HG03342 (cell line): ENCODE results near the gene RAB11FIP3.
"Not testable (repeated sequence)": the region's sequence is repeated elsewhere in the genome, so short reads cannot be mapped to it uniquely, and the experiment has no call there.

Experiments used
- ATAC-seq: cut with Tn5 transposase; IDR thresholded peaks from one replicate; pipeline ENCODE4 v1.9.1; 2021; ENCODE audit warnings: mild to moderate bottlenecking, moderate library complexity; ENCODE audit not compliant: unreplicated experiment

RAB11FIP3 gene

GRCh38 chr16:392450-393030 is 32.9 kb upstream of the RAB11FIP3 start:
- ATAC-seq = no peak

- no peak for ATAC-seq
These were observed 29.2 kb upstream of the RAB11FIP3 start for GRCh38 chr16:396199-396598.

- ATAC-seq = no peak
These were observed 28.8 kb upstream of the RAB11FIP3 start for GRCh38 chr16:396605-397004.

GRCh38 chr16:397135-397661 is 28.3 kb upstream of the RAB11FIP3 start, which contains the start of gene NME4:
Gene NME4 (plus strand): TSS chr16:397199. CDS start chr16:397223, 24 bp downstream.
- no peak for ATAC-seq

GRCh38 chr16:397736-398332 is 27.6 kb upstream of the RAB11FIP3 start:
- no peak for ATAC-seq

GRCh38 chr16:398561-399339 is 26.7 kb upstream of the RAB11FIP3 start:
- no peak for ATAC-seq

- no peak for ATAC-seq
These were observed 26.0 kb upstream of the RAB11FIP3 start for GRCh38 chr16:399340-400019.

GRCh38 chr16:400061-400591 is 25.3 kb upstream of the RAB11FIP3 start:
- no peak for ATAC-seq

- ATAC-seq = peak; percentile 45
These were observed 23.7 kb upstream of the RAB11FIP3 start, which contains the start of gene DECR2 for GRCh38 chr16:401468-402348. Gene DECR2 (plus strand): TSS chr16:401885. CDS start chr16:401964, 79 bp downstream.

- ATAC-seq = no peak
These were observed 20.4 kb upstream of the RAB11FIP3 start for GRCh38 chr16:404971-405486.

- no peak for ATAC-seq
These were observed 19.6 kb upstream of the RAB11FIP3 start for GRCh38 chr16:405548-406506.

GRCh38 chr16:407253-407652 is 18.2 kb upstream of the RAB11FIP3 start:
- no peak for ATAC-seq

- no peak for ATAC-seq
These were observed 14.8 kb upstream of the RAB11FIP3 start for GRCh38 chr16:410516-411178.

- no peak for ATAC-seq
These were observed 13.7 kb upstream of the RAB11FIP3 start for GRCh38 chr16:411576-412265.

GRCh38 chr16:414395-415169 is 10.9 kb upstream of the RAB11FIP3 start:
- ATAC-seq = no peak

GRCh38 chr16:415170-415498 is 10.3 kb upstream of the RAB11FIP3 start:
- not testable (repeated sequence) for ATAC-seq

- not testable (repeated sequence) for ATAC-seq
These were observed 3.3 kb upstream of the RAB11FIP3 start for GRCh38 chr16:422179-422578.
